ENCODE measurements around the gene ZNF841.

DNA sequence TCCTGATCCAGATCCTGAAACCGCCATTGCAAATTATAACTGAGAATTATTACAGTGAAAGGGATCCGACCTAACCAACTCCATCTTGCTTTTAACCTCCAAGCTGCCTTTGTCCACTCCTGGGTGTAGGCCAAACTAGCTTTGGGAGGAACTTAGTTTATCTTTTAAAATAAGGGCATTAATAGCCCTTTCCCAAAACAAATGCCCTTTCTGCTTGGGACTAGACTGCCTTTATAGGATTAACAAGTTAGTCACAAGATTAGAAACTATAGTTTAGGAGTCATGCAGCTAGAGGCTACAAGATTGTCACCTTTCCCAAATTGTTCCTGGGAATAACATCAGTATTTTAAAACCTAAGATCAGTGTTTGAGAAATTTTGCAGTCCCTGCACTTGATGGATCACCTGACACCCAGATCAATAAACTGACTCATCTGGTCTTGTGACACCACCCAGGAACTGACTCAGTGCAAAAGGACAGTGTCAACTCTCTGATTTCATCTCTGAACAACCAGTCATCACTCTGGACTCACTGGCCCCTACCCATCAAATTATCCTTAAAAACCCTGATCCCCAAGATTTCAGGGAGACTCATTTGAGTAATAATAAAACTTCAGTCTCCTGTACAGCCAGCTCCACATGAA, 4.1 kb upstream of the ZNF841 start:
- TF ChIP-seq NR2F2 (IDR thresholded peaks at IDR 0.05) (no peak), TAF1 (conservative IDR thresholded peaks at IDR 0.05) (no peak)
- TF ChIP-seq, protein P1, sequence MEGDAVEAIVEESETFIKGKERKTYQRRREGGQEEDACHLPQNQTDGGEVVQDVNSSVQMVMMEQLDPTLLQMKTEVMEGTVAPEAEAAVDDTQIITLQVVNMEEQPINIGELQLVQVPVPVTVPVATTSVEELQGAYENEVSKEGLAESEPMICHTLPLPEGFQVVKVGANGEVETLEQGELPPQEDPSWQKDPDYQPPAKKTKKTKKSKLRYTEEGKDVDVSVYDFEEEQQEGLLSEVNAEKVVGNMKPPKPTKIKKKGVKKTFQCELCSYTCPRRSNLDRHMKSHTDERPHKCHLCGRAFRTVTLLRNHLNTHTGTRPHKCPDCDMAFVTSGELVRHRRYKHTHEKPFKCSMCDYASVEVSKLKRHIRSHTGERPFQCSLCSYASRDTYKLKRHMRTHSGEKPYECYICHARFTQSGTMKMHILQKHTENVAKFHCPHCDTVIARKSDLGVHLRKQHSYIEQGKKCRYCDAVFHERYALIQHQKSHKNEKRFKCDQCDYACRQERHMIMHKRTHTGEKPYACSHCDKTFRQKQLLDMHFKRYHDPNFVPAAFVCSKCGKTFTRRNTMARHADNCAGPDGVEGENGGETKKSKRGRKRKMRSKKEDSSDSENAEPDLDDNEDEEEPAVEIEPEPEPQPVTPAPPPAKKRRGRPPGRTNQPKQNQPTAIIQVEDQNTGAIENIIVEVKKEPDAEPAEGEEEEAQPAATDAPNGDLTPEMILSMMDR (IDR thresholded peaks at IDR 0.05; ENCODE audit: low read depth, low read length, missing input control), result no peak
